ENCODE data around the gene RPN2.

GRCh38 chr20:37282556-37282955, 103.4 kb downstream of the RPN2 start:
- TF ChIP-seq POLR2A (IDR thresholded peaks at IDR 0.05; ENCODE audit: low read depth, low read length) (no peak), TAF1 (IDR thresholded peaks at IDR 0.05; ENCODE audit: borderline replicate concordance, low read depth, low read length) (no peak), POLR2AphosphoS5 (IDR thresholded peaks at IDR 0.05; ENCODE audit: low read depth, low read length) (no peak)
